HCEC 1CT (cell line): ENCODE results near the gene RAD52.

ENCODE experiments used
- DNase-seq: peaks from one replicate; pipeline ENCODE4 v3.0.0-alpha.2; 2017

RAD52 gene

DNA sequence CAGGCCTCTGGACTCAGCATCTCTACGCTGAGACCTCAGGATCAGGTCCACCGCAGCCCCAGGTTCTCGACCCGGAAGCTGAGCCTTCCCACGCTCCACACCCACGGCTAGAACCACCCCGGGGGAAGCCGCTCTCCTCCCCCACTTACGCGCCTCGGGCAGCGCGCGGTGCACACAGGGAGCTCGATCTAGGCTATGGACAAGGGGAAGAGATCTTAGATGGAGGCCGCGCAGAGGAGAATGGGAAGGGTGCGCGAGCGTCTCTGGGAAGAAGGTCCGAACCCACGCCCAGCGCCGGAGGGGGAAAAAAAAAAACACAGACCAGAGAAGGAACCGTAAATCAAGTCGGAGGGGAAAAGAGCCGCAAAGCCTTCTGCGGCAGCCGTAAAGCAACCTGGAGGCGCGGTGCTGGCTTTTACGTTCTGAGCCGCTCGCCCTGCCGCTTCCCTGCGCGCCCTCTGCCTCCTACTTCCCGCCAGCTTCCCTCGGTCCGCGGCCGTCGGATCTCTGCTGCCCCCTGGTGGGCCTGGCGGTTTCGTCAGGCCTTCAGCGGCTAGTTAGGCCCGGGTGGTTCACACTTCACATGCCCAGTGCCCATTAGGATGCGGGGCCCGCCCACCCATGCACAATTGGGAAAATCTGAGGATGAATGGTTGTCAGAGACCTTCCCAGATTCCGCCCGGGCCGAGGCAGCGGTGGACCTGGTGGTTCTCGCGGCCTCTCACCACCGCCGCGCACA is at the start of gene RAD52:
Gene RAD52, minus strand, starts transcription at position 242 of the 739 bp plus-strand sequence. CDS start 16,636 bp downstream, outside the sequence.
- peak; percentile 99 for DNase-seq

DNA sequence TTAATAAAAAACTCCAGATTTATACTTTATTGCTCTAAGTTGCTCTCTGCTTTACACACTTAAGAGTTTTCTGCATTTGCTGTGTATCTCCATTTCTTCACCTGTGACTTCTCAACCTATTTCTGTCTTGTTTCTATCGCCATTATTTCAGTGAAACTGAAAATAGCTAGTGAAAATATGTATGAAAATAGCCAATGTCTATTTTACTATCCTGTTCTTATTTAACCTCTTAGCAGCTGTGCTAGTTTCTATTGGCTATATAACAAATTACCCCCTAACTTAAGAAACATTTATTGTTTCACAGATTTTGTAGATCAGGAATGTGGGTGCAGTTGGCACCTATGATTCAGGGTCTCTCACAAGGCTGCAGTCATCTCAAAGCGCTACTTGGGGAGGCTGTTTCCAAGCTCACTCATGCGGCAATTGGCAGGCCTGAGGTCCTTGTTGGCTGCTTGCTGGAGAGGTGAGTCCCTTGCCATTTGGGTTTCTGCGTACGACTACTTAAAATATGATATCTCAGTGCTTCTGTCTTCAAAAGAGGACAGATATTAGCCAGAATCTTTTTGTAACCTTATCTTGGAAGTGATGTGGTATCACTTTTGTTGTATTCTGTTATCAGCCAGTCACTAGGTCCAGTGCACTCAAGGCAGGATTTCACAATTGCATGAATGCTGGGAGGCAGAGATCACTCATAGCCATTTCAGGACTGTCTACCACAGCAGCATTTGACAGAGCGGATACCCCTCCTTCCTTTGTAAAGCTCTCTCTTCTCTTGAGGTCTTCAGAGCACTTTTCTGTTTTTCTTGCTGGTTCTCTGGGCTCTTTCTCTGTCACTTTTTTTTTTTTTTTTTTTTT is 48.8 kb upstream of the RAD52 start:
- DNase-seq, result no peak

DNA sequence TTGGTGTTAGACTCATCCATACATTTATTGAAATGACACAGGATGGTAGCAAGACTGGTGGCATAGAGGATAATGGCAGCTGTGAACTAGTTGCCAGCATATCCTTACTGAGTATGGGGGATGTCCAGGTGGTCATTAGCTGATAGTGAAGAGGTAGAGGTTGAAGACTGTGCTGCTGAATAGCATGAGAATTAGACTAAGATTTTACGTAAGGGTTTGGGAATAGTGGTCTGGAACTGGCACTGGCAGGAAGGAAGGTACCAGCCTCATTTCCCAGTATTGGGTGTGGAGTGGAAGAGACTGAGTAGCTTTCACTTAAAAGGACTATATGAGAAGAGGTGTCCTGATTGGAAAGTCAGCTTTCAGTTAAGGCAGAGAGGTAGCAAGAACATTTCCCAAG is 48.0 kb upstream of the RAD52 start:
- no peak for DNase-seq

DNA sequence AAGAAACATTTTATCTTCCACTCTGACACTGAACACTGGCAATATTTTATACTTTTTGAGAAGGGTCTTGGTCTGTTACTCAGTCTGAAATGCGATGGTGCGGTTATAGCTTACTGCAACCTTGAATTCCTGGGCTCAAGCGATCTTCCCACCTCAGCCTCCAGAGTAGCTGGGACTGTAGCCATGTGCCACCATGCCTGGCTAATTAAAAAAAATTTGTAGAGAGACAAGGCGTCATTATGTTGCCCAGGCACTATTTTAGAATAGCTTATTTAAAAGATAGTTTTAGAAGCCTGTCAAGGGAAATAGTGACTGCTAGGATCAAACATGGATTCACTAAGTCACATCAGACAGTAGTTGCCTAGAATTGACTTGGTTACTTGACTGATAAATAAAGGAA is 47.4 kb upstream of the RAD52 start:
- DNase-seq, result no peak

DNA sequence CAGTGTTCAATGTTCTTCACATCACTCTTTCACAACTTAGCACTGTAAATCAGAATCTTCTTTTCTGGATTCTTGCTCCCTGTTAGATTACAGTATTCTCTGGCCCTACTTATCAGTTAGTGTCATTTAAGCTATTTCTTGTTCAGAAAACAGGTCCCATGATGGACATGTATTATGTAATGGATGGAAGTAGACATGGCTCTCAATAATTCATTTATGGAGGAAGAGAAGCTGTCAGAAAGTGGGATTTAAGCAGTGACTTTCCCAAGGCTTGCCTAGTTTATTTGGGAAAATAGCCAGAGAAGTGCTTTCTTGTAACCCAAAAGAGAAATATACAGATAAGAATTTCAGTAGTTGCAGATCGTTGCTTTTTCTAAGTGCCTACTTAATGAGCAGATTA is 43.2 kb upstream of the RAD52 start:
- no peak for DNase-seq

DNA sequence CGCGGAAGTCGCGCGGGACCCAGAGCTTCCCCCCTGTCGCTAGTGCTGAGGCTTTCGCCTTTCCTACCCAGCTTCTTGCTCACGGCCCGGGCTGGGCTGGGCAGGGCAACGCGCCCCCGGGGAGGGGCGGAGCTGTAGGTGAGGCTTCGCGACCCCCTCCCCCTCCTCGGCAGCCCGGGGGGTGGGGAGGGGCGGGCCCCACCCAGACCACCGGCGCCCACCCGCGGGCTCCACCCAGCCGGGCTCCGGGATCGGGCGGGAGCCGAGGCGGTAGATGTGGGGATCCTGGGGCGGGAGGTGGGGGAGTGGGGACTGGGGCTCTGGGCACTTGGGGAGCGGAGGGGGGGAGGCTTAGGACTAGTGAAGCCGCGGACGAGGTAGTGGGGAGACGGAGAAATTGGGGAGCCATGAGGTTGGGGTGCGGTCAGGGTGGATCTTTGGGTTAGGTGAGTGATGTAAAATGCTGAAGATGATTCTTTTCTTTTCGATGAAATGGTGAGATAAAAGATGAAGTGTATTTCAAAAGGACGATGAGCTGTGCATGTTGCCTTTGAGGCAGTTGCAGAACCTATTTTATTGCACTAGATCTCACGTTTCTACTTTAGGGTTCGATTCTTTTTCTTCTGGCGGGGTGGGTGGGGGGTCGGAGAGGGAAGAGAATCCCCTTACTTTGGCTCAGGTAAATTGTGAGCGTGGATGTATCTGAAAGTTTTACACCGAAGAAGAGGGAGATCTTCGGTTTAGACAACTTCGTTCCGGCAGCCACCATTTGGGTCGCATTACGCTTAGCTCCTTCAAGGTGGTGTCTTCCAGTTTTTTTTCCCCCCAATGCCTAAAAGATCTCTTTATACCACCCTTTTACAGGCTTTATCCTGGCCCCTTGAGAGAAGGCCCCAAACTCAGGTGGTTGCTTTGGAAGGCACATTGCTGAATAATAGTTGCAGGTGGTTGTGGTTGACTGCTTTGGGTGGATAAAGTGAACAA is 42.1 kb upstream of the RAD52 start:
- DNase-seq, result no peak

DNA sequence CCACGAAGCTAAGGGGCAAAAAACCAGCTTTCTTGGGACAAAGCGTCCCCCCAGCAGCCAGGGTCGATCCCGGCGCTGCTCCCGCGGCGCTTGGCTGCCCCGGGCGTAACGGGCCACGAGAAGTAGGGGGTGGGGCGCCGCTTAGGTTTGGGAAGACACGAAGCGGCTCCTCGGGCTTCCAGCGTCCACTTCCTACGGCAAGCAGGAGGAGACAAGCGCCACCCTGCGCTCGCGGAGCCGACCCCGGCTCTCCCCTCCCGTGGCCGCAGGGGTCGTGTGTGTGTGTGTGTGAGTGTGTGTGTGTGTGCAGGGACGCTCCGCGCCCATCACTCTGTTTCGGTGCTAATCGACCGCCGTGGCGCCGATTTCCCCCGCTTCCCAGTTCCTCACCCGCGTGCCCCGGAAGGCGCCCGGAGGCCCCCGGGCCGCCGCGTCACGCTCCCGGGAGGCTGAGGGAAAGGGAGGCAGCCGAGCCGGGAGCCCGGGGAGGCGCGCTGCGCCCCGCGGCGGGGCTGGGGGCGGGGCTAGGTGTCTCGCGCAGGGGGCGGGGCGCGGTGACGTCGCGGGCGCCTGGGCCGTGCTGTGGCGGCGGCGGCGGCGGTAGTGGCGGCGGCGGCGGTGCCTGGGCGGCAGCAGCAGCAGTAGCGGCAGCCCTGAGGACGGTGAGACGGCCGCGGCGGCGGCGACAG is 41.3 kb upstream of the RAD52 start, which contains the start of gene ERC1:
Gene ERC1, plus strand, starts transcription at position 563 of the 689 bp plus-strand sequence. CDS start 36,681 bp downstream, outside the sequence.
- DNase-seq, result peak; percentile 90

DNA sequence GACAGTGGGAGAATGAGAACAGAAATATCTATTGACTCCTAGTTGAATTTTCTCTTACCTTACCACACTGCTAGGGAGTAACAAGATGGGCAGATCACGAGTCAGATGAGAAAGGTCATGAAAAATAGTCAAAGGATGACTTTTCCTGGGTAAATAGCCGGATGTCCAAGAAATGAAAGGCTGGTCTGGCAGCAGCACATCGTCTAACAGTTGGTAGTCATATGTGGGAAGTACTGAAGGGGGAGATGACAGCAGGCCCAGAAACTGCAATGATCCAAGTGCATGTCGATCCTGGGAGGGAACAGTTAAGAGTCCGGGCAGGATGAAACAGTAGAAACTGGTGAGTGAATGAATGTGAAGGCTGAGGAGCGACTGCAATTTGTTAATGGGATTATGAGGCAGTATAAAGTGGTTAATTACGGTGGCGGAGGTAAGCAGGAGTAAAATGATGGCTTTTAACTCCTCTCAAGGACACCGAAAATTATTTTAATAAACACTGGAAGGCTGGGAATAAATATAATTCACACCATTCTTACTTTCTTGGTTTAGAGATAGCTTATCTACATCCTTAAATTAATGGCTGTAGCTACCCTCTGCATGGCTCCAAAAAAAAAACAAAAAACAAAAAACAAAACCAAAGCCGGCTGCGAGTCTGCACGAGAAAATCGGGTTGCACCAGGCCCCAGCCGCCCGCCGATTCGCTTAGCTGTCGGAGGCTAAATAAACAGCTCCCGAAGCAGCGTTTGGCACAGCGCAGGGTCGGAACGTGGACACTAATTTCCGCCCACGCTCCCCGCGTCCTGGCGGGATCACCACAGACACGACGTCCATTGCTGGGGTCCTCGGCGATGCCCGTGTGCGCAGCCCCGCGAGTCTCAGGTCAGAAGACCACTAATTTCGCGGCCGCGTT is 40.5 kb upstream of the RAD52 start:
- DNase-seq, result peak; percentile 84

DNA sequence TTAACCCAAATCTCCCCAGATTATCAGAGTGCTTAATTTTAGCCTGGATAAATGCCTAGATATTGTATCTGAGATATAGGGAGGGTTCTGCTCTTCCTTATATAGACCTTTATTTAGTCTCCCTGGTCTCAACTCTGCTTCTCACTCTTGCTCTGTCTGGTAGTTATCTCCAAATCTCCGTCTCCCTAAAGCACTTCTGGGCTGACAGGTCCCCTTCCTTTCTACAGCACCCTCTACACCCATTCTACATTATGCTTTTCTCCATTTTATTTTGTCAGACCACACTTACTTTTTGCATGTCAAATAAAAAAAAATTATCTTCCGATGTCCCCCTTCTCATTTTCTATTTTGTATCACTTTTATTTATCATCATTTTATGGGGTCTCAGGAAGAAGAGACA is 39.6 kb upstream of the RAD52 start:
- no peak for DNase-seq

DNA sequence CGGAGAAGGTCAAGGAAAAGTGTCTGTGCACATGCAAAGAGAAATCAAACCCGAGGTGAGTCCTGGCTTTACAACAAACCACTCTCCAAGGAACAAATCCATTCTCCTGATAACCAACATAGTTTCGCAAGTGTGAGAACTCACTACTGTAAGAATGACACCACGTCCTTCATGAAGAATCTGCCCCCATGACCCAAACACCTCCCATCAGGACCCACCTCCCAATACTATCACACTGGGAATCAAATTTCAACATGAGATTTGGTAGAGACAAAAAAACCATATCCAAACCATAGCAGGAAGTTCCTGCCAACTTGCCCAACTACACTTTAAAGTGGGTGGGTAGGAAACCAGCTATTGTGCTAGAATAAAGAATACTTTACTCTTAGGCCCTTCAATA is 39.2 kb upstream of the RAD52 start:
- peak; percentile 30 for DNase-seq

DNA sequence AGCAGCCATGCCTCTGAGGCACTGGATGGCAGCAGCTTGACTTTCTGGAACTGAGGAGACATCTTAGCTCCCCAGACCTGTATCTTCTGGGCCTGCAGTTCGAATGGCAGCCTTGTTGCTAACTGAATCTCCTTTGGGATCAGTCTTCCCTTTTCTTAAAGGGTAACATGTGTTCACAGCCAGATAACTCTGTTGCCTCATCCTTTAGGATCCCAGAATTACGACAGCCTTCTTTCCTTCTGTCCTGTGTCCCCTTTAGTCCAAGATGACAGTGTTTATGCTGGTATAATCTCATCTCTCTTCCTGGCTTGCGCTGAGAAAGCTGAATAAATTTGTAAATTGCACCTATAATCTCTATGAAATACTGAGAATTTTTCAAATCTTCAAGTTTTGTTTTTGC is 32.5 kb upstream of the RAD52 start:
- DNase-seq, result no peak

DNA sequence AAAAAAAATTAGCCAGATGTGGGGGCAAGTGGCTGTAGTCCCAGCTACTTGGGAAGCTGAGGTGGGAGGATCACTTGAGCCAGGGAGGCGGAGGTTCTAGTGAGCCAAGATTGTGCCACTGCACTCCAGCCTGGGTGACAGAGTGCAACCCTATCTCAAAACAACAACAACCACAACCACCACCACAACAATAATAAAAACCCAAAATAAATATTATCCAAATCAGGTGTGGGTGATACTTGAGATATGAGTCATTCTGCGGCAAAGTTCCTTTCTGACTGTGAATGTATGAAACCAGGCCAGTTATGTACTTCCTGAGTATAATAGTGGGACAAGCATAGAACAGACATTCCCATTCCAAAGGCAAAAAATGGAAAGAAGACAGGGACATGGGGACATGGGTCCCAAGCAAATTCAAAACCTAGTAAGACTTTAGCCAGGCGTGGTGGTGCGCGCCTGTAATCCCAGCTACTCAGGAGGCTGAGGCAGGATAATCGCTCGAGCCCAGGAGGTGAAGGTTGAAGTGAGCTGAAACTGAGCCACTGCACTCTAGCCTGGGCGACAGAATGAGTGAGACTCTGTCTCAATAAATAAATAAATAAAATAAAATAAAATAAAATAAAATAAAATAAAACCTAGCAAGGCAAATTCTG is 31.8 kb upstream of the RAD52 start:
- DNase-seq, result no peak

DNA sequence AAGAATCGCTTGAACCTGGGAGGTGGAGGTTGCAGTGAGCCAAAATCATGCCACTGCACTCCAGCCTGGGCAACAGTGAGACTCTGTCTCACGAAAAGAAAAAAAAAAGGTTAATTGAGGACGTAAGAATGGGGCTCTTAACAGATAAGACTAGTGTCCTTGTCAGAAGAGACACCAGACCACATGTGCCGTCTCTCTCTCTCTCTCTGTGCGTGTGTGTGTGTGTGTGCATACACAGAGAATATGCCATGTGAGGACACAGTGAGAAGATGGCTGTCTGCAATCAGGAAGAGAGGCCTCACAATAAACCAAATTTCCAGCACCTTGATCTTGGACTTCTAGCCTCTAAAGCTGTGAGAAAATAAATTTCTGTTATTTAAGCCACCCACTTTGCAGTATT is 29.9 kb upstream of the RAD52 start:
- DNase-seq, result no peak

DNA sequence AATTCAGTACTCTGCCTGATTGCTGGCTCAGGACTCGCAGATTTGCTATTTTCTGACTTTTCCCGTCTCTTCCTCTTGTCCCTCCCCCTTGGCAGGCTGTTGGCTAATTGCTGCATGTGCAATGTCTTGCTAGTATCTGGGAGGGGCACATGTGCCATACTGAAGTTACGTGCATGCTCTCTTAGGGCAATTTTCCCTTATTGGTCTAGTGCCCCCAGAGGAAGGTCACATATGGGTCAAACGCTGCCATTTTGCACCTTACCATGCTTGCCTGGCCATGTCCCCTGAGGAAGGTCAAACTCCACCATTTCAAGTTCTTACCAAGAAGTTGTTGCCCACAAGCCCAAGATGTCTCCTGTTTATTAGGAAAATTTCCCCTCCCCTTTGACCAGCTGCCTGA is 27.7 kb upstream of the RAD52 start:
- DNase-seq, result no peak

DNA sequence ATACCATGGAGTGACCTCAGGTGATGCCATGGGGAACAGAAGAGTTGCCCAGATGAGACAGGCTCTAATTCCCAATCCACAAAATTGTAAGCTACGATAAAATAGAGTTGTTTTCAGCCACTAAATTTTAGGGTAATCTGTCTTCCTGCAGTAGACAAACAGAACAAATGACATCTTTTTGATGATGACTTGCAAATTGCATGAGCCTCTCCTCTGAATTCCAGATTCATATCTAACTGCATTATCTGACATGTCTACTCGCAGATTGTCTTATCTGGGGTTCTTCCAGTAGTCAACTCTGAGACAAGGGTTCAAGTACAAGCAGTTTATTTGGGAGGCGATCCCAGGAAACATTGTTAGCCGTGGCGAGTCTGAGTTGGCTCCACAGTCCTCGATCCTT is 27.1 kb upstream of the RAD52 start:
- no peak for DNase-seq

DNA sequence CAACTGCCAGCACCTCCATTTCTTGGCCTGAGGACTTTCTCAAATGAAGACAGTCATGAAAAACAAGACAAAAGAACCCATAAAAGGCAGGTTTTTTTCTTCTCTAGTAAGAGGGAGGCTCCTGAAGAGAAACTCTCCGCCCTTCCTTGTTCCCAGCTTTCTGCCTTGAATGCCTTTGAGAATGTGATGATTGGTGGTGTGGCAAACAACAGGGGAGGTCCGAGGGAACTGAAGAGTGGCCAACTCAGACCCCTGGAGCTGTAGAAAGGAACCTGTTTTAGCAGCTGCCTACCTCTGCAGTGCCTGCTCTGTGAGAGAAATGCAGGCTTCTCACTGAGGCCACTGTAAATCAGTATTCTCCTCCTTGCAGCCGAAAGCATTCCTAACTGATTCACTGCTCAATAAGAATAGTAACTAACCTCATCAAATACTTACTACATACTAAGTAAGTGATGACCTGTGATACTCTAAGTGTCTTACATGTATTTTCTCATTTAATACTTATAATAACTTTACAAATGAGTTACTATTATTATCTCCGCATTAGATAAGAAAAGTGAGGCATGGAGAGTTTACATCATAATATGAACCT is 24.9 kb upstream of the RAD52 start:
- no peak for DNase-seq

DNA sequence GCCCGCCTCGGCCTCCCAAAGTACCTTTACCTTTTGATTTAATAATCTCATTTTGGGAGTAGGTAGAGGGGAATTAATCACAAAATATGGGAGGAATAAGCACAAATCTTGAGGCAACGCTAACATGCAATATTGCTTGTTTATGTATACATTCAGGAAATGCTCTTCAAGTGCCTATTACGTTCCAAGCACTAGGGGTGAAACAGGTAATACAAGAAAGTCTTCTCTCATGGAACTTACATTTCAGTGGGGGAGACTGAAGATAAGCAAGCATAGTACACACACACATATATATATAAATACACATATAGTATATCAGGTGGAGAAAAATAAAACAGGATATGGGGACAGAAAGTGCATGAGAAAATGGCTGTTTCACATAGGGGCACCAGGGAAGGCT is 22.5 kb upstream of the RAD52 start:
- no peak for DNase-seq

DNA sequence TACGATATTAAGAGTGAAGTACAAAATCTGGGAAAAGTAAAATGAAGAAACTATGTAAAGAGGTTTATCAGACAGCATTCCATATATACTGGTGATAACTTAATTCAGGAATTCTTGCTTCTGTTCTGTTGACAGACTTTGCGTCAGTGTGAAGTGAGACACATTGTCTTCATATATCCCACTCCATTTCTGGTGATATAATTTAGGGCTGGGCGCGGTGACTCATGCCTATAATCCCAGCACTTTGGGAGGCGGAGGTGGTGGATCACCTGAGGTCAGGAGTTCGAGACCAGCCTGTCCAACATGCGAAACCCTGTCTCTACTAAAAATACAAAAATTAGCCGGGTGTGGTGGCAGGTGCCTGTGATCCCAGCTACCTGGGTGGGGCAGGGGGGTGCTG is 20.3 kb upstream of the RAD52 start:
- DNase-seq, result no peak

DNA sequence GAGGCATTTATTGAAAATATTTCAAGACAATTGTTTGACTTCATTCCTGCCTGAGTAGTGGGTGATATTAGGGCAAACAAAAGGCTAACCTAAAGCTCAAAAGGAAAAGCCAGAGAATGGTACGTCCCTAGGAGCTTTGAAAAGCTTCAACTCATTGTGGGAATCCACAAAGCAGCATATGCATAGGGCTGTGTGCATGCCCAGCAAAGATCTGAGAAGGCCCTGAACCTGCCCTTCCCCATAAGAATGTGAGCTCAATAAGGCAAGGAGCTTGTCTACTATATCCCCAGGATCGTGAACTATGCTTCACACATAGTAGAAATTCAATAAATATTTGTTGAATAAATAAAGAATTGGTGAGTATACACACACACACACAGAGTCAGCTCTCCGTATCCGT is 19.1 kb upstream of the RAD52 start:
- no peak for DNase-seq

DNA sequence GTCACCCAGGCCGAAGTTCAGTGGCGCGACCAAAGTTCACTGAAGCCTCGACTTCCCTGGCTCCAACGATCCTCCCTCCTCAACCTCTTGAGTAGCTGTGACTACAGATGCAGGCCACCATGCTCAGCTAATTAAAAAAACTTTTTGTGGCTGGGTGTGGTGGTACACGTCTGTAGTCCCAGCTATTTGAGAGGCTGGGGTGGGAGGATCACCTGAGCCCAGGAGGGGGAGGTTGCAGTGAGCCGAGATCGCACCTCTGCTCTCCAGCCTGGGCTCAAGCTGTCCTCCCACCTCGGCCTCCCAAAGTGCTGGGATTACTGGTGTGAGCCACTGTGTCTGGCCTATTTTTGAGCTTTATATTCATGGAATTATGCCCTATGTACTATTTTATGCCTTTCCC is 18.1 kb upstream of the RAD52 start:
- DNase-seq, result no peak
